Measurements from ENCODE around the gene TMEM270.

Gene TMEM270

GRCh38 chr7:73907554-73908122 lies 46.7 kb downstream of the TMEM270 start:
- DNase-seq (ENCODE audit: low spot score) = no peak

- DNase-seq (ENCODE audit: low spot score) = no peak
These were observed 47.2 kb downstream of the TMEM270 start for GRCh38 chr7:73908123-73908611.

DNA sequence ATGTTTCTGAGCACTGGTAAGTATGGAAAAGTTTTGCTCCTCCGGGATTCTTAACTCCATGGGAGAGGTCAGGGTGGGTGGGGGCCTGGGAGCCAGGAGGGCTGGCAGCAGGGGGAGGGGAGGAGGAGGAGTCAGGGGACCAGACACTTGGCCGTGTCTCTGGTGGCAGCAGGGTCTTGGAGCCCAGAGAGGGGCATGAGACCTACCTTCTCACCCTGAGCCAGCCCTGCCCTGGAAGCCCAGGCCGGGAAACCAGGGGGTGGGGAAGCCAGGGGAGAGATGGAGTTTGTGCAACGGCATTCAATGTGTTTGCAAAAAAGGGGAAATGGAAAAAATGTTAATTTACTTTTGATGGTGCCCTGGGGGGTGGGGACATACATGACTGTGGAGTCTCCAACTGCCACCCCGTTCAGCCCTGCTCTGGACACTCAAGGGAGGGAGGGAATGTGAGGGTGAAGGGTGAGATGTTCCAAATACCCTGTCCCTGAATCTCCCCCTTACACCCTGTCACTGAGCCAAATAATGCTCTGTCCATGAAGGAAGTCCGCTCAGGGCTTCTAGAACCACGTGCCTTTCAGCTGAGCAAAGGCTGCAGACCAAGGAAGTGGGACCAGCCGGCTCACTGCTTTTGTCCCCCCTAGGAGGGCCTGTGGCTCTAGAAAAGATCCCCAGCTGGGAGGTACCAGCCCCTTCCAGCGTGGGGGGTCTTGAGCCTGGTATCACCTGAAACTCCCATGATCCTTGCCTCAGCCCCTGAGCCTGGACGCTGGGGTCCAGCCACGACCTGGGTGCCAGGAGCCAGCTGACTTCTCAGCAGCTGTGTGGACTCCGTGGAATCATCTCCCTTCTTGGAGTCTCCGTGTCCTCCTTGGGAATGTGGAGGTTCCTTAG lies 48.3 kb downstream of the TMEM270 start:
- no peak for DNase-seq (ENCODE audit: low spot score)

GRCh38 chr7:73909996-73910395 lies 49.0 kb downstream of the TMEM270 start:
- no peak for DNase-seq (ENCODE audit: low spot score)

DNA sequence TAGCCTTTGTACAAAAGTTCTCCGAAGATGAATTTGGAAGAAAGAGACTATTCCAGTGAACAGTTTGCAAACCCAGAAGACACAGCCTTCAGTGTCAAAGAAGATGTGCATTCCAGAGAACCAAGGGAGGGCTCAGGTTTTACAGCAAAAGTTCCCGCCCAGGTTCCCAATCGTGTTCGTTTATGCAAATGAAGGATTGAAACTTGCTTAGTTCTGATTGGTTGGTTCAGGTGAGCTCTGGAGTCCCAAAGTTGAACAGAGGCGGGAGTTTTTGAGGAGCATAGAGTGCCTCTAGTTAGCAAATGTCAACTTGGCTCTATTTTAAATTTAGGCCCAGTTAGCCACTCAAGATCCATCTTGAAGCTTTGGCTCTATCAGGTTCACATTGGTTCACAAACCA lies 51.3 kb downstream of the TMEM270 start:
- DNase-seq (ENCODE audit: low spot score) = no peak
